ENCODE data around the gene MMP1. TPM values are rescaled to one million over a fixed set of nuclear protein-coding genes. Genes with fewer than 3 reads are reported as not detected.

MMP1 gene
- total RNA-seq, 2 experiments from 2014 or later = not detected

- H3K4me3 Mint-ChIP-seq = no peak overlapping the region
- ChIA-PET CTCF (no interaction called here), POLR2A (no interaction called here)
Observed at GRCh38 chr11:102830001-102830727, 32.2 kb upstream of the MMP1 start.

DNA sequence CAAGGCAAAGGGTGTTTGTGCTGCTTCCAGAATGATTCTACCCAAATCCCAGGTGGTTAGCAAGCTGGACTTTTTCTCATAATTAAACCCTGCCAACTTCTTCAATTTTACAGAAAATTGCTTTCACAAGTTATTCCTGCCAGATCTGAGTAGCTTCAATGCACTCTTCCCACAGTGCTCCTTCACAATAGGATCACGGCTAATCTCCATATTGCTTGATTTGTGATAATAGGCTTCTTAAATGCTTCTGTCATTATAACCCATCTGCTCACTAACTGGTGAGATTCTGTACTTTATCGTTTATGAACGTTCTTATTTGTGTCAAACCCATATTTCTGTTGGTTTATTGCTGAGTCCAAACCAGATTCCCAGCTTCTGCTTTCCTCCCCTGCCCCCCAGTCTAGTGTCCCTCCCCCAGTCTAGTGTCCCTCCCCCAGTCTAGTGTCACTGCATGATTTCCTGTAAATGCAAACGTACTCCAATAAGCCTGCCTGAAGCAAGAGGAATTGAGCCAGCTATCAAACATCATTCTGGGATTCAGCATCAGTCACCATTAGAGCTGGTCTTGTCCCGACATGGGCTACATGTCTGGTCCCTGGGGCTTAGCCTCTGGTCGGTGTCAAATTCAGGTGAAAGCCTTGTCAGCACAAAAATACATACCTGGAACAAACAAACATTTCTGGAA lies 31.5 kb upstream of the MMP1 start:
- H3K4me1 Mint-ChIP-seq (ENCODE audit: low read depth) = no peaks in the 10 kb centered on the region
- H3K27me3 Mint-ChIP-seq = peaks cover 25% of the 10 kb centered on the region
- no peak overlapping the region for H3K4me3 Mint-ChIP-seq
- H3K9me3 Mint-ChIP-seq = no peaks in the 10 kb centered on the region
- ChIA-PET POLR2A (no interaction called here), CTCF (no interaction called here)
- DNase-seq = no peak
- no peaks in the 10 kb centered on the region for H3K36me3 Mint-ChIP-seq
- intact Hi-C loops (cut with micrococcal nuclease) = no loop called here
- H3K27ac Mint-ChIP-seq = no peak overlapping the region

More at GRCh38 chr11:102830001-102830727, 32.2 kb upstream of the MMP1 start:
- peaks cover 25% of the 10 kb centered on the region for H3K27me3 Mint-ChIP-seq
- no peaks in the 10 kb centered on the region for H3K36me3 Mint-ChIP-seq
- DNase-seq = no peak
- intact Hi-C loops (cut with micrococcal nuclease) = no loop called here
- H3K9me3 Mint-ChIP-seq = no peaks in the 10 kb centered on the region
- no peak overlapping the region for H3K27ac Mint-ChIP-seq
- H3K4me1 Mint-ChIP-seq (ENCODE audit: low read depth) = no peaks in the 10 kb centered on the region

GRCh38 chr11:102824556-102824955 lies 26.6 kb upstream of the MMP1 start:
- ChIA-PET CTCF (no interaction called here), POLR2A (no interaction called here)
- Mint-ChIP-seq H3K27me3 (peaks cover 9% of the 10 kb centered on the region), H3K4me3 (no peak overlapping the region), H3K36me3 (no peaks in the 10 kb centered on the region), H3K27ac (no peak overlapping the region), H3K9me3 (no peaks in the 10 kb centered on the region), H3K4me1 (ENCODE audit: low read depth) (no peaks in the 10 kb centered on the region)
- DNase-seq = no peak
- intact Hi-C loops (cut with micrococcal nuclease) = no loop called here

GRCh38 chr11:102819491-102819890 lies 21.5 kb upstream of the MMP1 start:
- Mint-ChIP-seq H3K27ac (no peak overlapping the region), H3K4me1 (ENCODE audit: low read depth) (no peaks in the 10 kb centered on the region), H3K9me3 (peaks cover 3% of the 10 kb centered on the region), H3K4me3 (no peak overlapping the region), H3K36me3 (no peaks in the 10 kb centered on the region), H3K27me3 (no peaks in the 10 kb centered on the region)
- intact Hi-C loops (cut with micrococcal nuclease) = no loop called here
- ChIA-PET POLR2A (no interaction called here), CTCF (no interaction called here)
- no peak for DNase-seq

DNA sequence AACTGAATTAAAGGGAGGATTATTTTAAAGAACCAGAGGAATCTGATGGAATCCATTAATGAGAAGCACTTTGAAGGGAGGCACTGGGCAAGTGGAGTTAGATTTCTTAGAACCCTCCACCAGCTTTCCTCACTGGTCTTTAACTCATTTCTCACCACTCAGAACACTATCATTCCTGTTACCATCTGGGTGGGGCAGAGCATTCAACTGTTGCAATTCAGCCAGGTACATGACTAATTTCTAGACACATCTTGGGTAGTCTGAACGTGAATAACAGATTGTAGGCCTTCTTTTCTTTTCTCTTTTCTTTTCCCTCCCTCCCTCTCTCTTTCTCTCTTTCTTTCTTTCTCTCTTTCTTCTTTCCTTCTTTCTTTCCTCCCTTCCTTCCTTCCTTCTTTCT lies 15.5 kb upstream of the MMP1 start:
- ChIA-PET CTCF (no interaction called here), POLR2A (no interaction called here)
- Mint-ChIP-seq H3K4me1 (ENCODE audit: low read depth) (no peaks in the 10 kb centered on the region), H3K27me3 (peaks cover 3% of the 10 kb centered on the region), H3K36me3 (no peaks in the 10 kb centered on the region), H3K9me3 (peaks cover 3% of the 10 kb centered on the region), H3K4me3 (no peak overlapping the region), H3K27ac (no peak overlapping the region)
- intact Hi-C loops (cut with micrococcal nuclease) = no loop called here
- no peak for DNase-seq

GRCh38 chr11:102812188-102812587 lies 14.2 kb upstream of the MMP1 start:
- Mint-ChIP-seq H3K27me3 (peaks cover 5% of the 10 kb centered on the region), H3K4me1 (ENCODE audit: low read depth) (no peaks in the 10 kb centered on the region), H3K27ac (no peak overlapping the region), H3K9me3 (no peaks in the 10 kb centered on the region), H3K4me3 (no peak overlapping the region), H3K36me3 (no peaks in the 10 kb centered on the region)
- no peak for DNase-seq
- ChIA-PET CTCF (no interaction called here), POLR2A (no interaction called here)
- intact Hi-C loops (cut with micrococcal nuclease) = no loop called here

DNA sequence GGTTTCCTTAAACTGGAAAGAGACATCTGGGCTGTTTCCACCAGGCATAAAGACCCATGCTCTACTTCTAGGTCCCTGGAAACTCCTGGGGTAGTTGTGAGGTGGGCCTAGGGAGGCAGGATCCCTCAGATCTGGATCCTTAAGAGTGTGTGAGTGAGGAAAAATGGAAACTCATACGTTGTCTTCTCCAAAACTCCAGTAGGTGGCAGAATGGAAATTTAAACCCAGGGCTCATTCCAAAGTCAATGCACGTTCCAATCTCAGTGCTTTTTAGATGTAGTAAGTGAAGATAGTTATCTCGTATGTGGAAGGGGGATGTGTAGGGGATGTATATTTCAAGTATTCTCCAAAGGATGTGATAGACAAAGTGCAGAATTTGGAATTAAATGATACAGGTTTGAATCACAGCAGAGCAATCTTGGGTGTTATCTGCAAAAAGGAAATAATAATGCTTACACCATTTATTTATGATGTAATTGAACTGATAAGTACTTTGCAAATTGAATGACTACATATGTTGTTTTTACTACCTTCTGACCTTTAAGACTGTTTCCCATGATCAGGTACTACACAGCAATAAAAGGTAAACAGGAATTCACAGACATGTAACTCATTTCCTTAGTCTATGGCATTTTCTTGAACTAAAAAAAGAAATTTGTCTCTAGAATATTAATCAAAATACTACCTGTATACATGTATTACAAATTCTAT lies 13.1 kb upstream of the MMP1 start:
- ChIA-PET CTCF (interaction anchor here (0.9 to 2.2 kb wide), 2 partner anchors 100 to 129 kb away, joined by 3 to 5 read pairs; no protein-coding TSS in a partner anchor), POLR2A (no interaction called here)
- no peaks in the 10 kb centered on the region for H3K9me3 Mint-ChIP-seq
- no peak for DNase-seq
- no peaks in the 10 kb centered on the region for H3K4me1 Mint-ChIP-seq (ENCODE audit: low read depth)
- H3K27ac Mint-ChIP-seq = no peak overlapping the region
- peaks cover 5% of the 10 kb centered on the region for H3K27me3 Mint-ChIP-seq
- no peaks in the 10 kb centered on the region for H3K36me3 Mint-ChIP-seq
- intact Hi-C loops (cut with micrococcal nuclease) = loop anchor here (2.0 kb wide), 1 partner anchor 130 kb away; no protein-coding TSS in a partner anchor
- no peak overlapping the region for H3K4me3 Mint-ChIP-seq

DNA sequence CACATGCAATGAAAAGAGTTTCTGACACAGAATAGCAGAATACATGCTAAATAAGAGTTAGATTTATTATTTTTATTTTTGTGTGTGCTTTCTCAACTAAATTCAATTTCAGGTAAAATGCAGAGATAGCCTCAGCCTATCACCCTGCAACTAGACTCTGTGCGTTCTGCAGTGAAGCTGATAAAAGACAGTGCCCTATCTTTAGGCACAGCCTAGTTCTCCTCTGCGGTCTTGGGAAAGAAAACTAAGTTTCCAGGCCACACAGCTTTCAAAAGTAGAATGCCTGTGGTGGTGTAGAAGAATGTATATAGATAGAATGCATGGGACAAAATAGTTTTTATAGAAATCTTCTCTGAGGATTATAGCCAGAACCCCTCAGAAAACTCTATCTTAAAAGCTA lies 12.0 kb upstream of the MMP1 start:
- H3K4me3 Mint-ChIP-seq = no peak overlapping the region
- no peak overlapping the region for H3K27ac Mint-ChIP-seq
- ChIA-PET CTCF (interaction anchor here (0.9 to 2.2 kb wide), 2 partner anchors 101 to 131 kb away, joined by 3 to 5 read pairs; no protein-coding TSS in a partner anchor), POLR2A (no interaction called here)
- no peaks in the 10 kb centered on the region for H3K9me3 Mint-ChIP-seq
- no peaks in the 10 kb centered on the region for H3K36me3 Mint-ChIP-seq
- H3K27me3 Mint-ChIP-seq = peaks cover 5% of the 10 kb centered on the region
- H3K4me1 Mint-ChIP-seq (ENCODE audit: low read depth) = no peaks in the 10 kb centered on the region
- DNase-seq = no peak
- intact Hi-C loops (cut with micrococcal nuclease) = loop anchor here (2.0 kb wide), 1 partner anchor 131 kb away; no protein-coding TSS in a partner anchor

DNA sequence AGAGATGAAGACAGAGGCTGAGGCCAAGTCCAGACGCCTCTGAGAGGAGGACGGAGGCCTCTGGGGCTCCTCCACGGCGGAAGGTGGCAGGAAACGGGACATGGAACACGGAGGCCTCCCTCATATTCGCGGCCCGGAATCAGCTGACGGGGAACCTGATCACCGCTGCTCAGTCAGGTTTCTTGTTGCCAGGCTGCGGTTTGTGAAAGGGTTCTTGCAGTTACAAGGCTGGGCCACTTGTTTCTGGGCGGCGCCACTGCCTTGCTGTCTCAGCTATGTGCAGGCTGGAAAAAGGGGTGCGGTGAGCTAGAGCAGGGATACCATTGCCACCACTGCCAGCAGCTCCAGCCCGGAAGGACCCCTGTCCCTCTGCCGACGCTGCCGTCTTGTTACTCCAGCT lies 10.0 kb upstream of the MMP1 start:
- H3K4me1 Mint-ChIP-seq (ENCODE audit: low read depth) = no peaks in the 10 kb centered on the region

DNA sequence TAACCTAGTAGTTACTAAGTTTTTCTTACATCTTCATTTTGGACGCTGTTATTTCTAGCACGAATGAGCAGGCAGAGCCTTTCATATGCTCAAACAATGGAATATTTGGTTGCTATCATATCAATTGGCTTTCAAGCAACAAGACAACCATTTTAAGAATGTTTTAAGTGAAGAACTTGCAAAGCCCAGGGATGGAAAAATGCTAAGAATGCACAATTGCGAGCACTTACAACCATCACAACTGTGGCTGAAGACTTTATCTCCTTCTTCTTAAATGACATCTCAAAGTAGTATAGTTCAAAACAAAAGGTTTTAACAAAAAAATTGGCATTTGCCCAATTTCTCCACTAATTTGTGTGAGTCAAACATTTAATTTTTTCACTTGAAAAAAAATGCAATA lies 8.3 kb upstream of the MMP1 start:
- no peak for DNase-seq
- ChIA-PET POLR2A (no interaction called here), CTCF (no interaction called here)
- intact Hi-C loops (cut with micrococcal nuclease) = no loop called here
- H3K27ac Mint-ChIP-seq = no peak overlapping the region
- peaks cover 9% of the 10 kb centered on the region for H3K27me3 Mint-ChIP-seq
- H3K4me3 Mint-ChIP-seq = no peak overlapping the region
- no peaks in the 10 kb centered on the region for H3K4me1 Mint-ChIP-seq (ENCODE audit: low read depth)
- H3K36me3 Mint-ChIP-seq = no peaks in the 10 kb centered on the region
- no peaks in the 10 kb centered on the region for H3K9me3 Mint-ChIP-seq

More for the DNA sequence above, 10.0 kb upstream of the MMP1 start:
- POLR2A ChIA-PET = no interaction called here
- peak; percentile 26 for DNase-seq
- H3K4me3 Mint-ChIP-seq = no peak overlapping the region
- peaks cover 9% of the 10 kb centered on the region for H3K27me3 Mint-ChIP-seq
- CTCF ChIA-PET = interaction anchor here (1.5 kb wide), 1 partner anchor 9 kb away, joined by 3 read pairs; no protein-coding TSS in a partner anchor
- intact Hi-C loops (cut with micrococcal nuclease) = no loop called here
- H3K27ac Mint-ChIP-seq = no peak overlapping the region
- H3K9me3 Mint-ChIP-seq = no peaks in the 10 kb centered on the region
- H3K36me3 Mint-ChIP-seq = no peaks in the 10 kb centered on the region

GRCh38 chr11:102802341-102802740 lies 4.4 kb upstream of the MMP1 start:
- H3K36me3 Mint-ChIP-seq = no peaks in the 10 kb centered on the region
- H3K4me3 Mint-ChIP-seq = no peak overlapping the region
- ChIA-PET CTCF (no interaction called here), POLR2A (no interaction called here)
- no peak for DNase-seq
- H3K27me3 Mint-ChIP-seq = peaks cover 4% of the 10 kb centered on the region
- H3K9me3 Mint-ChIP-seq = no peaks in the 10 kb centered on the region
- intact Hi-C loops (cut with micrococcal nuclease) = no loop called here
- no peak overlapping the region for H3K27ac Mint-ChIP-seq
- H3K4me1 Mint-ChIP-seq (ENCODE audit: low read depth) = no peaks in the 10 kb centered on the region

DNA sequence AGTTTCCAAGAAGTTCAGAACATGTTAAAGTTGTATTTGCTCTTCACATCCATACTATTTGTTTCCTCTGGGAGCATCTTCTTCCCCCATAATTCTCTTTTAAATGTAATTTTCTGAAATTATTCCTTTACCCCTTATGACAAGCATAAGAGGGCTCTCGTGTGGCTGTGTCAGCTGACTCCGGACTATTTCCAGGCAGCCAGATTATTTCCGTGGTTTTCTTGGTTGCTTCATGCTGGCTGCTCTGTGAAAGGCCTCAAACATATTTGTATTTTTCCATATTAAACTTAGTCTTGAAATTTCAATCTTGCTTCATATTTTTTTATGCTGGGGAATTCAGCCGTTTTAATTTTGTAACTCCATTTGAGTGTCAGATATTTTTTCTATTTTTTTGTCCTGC lies 2.8 kb upstream of the MMP1 start:
- H3K9me3 Mint-ChIP-seq = no peaks in the 10 kb centered on the region
- H3K36me3 Mint-ChIP-seq = no peaks in the 10 kb centered on the region
- CTCF ChIA-PET = no interaction called here
- no peak overlapping the region for H3K27ac Mint-ChIP-seq
- no peak for DNase-seq
- POLR2A ChIA-PET = no interaction called here
- H3K4me1 Mint-ChIP-seq (ENCODE audit: low read depth) = no peaks in the 10 kb centered on the region
- H3K27me3 Mint-ChIP-seq = peaks cover 4% of the 10 kb centered on the region
- no peak overlapping the region for H3K4me3 Mint-ChIP-seq
- intact Hi-C loops (cut with micrococcal nuclease) = no loop called here
